ENCODE results near the gene KSR2.

Gene KSR2

DNA sequence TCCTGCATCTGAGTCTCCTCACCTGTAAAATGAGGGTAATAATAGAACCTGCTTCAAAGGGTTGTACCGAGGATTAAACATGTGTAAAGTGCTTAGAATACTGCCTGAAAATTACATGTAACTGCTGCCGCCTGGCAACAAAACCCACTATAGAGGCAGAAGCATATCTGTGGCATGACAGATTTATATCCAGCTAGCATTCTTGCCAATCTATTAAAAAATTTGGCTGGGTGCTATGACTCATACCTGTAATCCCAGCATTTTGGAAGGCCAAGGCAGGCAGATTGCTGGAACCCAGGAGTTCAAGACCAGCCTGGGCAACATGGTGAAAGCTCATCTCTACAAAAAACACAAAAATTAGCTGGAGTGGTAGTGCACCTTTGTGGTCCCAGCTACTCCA is 16.4 kb upstream of the KSR2 start:
- DNase-seq = no peak
- TF ChIP-seq POLR2A (IDR thresholded peaks at IDR 0.05; ENCODE audit: low read length) (no peak), GATA1 (IDR thresholded peaks at IDR 0.05; ENCODE audit: low read depth, low read length) (no peak)

DNA sequence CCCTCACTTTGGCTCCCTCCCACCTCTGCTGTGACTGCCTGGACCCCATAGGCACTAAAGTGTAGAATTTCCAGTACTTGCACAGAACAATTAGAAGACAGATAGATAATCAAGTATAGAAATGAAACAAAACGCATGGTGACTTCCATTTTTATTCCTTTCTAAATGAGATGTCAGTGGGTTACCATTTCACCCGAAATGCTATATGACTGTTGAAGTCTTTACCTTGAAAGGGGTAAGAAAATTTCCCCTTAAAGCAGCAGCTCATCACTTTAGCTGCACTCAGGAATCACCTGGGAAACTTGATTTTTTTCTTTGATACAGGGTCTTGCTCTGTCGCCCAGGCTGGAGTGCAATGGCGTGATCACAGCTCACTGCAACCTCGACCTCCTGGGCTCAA is 12.5 kb upstream of the KSR2 start:
- no peak for DNase-seq
- TF ChIP-seq POLR2A (IDR thresholded peaks at IDR 0.05; ENCODE audit: low read length) (no peak), GATA1 (IDR thresholded peaks at IDR 0.05; ENCODE audit: low read depth, low read length) (no peak)

DNA sequence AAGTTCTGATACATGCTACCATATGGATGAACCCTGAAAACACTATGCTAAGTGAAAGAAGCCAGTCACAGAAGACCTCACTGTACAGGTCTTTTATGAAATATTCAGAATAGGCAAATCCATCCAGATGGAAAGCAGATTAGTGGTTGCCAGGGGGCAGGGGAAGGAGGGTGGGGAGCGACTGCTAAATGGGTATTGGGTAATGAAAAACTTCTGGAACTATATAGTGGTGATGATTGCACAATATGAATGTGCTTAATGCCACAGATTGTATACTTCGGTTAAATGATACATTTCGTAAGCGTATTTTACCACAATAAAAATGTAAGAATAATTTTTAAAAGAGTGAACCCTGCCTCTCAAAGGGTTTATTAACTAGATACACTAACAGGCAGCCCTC is 11.8 kb upstream of the KSR2 start:
- DNase-seq = no peak
- TF ChIP-seq POLR2A (IDR thresholded peaks at IDR 0.05; ENCODE audit: low read length) = no peak
- TF ChIP-seq GATA1 (IDR thresholded peaks at IDR 0.05; ENCODE audit: low read depth, low read length) = no peak

DNA sequence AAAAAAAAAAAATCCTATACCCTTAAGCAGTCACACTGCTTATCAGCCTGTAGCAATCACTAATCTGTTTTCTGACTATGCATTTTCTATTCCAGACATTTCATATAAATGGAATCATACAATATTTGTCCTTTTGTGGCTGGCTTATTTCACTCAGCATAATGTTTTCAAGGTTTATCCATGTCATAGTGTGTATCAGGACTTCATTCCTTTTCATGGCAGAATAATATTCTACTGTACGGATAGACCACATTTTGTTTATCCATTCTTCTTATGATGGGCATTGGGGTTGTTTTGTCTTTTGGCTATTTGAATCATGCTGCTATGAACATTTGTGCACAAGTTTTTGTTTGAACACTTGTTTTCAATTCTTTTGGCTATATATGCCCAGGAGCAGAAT is 8.6 kb upstream of the KSR2 start:
- TF ChIP-seq GATA1 (IDR thresholded peaks at IDR 0.05; ENCODE audit: low read depth, low read length) (no peak), POLR2A (IDR thresholded peaks at IDR 0.05; ENCODE audit: low read length) (no peak)

DNA sequence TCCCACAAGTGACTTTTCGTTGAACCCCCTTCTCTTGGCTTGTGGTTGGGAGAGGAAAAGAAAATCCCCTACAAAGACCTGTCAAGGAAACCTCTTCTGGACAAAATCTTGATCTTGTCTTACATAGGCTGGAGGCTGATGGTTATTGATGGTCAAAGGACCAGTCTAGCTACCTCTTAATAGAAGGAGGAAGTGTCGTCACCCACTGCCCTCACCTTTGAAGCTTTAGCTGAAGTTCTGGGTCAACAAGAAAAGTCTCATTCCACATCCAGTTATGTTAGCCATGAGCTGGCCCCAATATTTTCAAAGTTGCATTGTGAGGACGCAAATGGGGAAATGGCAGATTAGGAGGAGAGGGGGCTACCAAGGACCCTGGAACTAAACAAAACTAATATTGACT is 6.2 kb upstream of the KSR2 start:
- no peak for DNase-seq
- no peak for TF ChIP-seq POLR2A (IDR thresholded peaks at IDR 0.05; ENCODE audit: low read length)
- TF ChIP-seq GATA1 (IDR thresholded peaks at IDR 0.05; ENCODE audit: low read depth, low read length) = no peak

More for the DNA sequence above, 8.6 kb upstream of the KSR2 start:
- DNase-seq = no peak

DNA sequence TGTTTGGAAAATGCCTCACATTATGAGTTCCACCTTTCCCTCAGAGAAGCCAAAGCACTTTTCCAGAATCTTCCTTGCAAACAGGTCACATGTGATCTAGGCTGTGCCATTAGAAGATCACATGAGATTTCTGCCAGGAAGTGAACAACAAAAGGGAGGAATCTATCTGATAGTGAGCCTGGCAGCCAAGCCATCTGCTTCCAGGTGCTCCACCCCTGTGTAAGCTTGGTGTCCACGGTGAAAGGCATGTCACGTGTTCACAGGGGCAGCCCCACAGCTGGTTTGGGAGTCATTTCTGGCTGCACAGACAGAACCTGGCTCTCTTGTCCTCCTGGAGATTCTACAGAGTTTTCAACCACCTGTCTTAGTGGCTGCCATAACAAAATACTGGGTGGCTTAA is 3.5 kb upstream of the KSR2 start:
- TF ChIP-seq POLR2A (IDR thresholded peaks at IDR 0.05; ENCODE audit: low read length) = no peak
- TF ChIP-seq GATA1 (IDR thresholded peaks at IDR 0.05; ENCODE audit: low read depth, low read length) = no peak
- no peak for DNase-seq

DNA sequence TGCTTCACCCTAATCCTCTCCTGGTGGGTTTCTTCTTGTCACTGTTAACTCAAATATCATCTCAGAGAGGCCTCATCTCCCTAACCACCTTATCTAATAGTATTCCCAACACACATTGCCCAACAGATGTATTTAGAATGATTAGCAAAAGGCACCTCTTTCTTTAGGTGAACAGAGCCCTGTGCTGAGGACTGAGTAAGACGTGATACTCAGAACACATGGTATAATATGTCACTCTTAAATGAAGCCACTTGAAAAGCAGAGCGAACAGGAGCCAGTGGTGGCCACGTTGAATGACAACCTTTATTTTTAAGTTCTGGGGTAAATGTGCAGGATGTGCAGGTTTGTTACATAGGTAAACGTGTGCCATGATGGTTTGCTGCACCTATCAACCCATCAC is 1.5 kb upstream of the KSR2 start:
- DNase-seq = no peak
- TF ChIP-seq POLR2A (IDR thresholded peaks at IDR 0.05; ENCODE audit: low read length) = no peak
- no peak for TF ChIP-seq GATA1 (IDR thresholded peaks at IDR 0.05; ENCODE audit: low read depth, low read length)

DNA sequence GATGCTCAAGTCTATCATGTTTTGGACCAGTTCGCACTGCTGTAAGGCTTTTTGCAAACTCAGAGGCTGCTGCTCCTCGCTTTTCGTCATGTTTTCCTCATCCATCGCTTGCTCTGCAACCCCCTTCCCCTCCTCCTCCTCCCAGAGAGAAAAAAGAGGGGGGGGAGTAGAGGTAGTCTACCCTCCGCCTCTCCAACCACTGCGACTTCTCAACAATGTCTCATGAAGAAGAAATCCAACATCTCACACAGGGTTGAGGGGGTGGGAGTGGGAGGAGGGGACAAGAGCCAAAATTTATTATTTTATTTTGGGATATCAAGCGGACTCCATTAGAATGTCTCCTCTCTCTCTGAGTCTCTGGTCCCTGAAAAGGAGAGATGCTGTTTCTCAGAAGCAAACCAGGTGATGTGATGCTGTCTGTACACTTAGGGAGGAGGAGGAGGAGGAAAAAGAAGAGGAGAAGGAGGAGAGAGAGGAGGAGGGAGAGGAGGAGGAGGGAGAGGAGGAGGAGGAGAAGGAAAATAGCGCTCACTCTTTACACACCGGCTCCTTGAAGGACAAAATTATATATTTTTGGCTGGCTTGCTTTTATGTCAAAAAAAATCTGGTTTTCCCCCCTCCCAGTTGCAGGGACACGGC is 520 bp downstream of the KSR2 start:
- no peak for DNase-seq
- TF ChIP-seq GATA1 (IDR thresholded peaks at IDR 0.05; ENCODE audit: low read depth, low read length) (no peak), POLR2A (IDR thresholded peaks at IDR 0.05; ENCODE audit: low read length) (no peak)

DNA sequence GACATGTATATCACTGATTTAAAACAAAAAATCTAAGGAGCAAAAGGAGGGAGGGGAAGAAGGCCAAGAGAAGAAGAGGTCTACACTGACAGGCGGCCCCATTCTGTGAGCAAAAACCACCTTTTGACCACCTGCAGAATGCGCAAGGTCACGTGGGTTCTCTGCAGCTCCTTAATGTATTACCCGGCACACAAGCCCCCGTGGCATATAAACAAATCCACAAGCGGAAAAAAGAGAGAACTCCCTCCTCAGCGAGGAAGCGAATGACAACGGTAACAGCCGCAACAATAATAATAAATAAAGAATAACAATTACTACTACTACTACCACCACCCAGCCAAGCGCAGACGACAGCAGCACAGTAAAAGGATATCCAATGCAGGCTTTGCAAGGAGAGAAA is 1.3 kb downstream of the KSR2 start:
- TF ChIP-seq GATA1 (IDR thresholded peaks at IDR 0.05; ENCODE audit: low read depth, low read length) (no peak), POLR2A (IDR thresholded peaks at IDR 0.05; ENCODE audit: low read length) (no peak)
- DNase-seq = no peak

DNA sequence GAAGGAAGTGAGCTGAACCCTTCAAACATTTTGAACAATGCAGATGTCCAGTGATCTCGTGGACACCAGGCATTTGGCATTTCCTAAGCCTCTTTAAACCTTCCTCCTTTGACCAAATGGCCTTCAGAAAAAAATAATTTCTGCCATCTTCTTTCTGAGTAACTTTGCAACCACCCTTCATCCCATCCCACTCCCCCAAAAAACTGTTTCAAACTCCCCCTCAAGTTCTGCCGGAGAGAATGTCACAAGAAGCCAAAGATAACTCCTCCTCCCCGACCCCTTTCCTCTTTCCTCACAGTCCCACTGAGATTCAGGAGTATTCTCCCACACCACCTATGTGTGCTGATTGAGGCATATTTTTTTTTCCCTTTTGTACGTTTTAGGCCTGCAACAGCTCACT is 1.7 kb downstream of the KSR2 start:
- DNase-seq = no peak
- TF ChIP-seq GATA1 (IDR thresholded peaks at IDR 0.05; ENCODE audit: low read depth, low read length) = no peak

DNA sequence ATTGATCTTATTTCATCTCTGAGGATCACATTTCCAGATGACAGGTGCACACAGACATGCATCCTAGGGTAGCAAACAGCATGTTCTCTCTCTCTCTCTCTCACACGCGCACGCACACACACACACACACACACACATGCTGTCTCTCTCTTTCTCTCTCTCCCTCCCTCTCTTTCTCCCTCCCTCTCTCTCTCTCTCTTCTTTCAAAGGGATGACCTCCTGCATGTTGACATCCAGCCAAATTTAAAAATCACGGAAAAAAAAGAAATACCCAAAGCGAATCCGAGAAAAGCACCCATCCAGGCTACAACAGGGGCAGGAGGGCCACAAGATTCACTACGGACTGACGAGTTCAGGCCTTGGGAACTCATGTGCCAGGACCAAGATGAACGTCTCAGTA is 2.3 kb downstream of the KSR2 start:
- TF ChIP-seq POLR2A (IDR thresholded peaks at IDR 0.05; ENCODE audit: low read length) (no peak), GATA1 (IDR thresholded peaks at IDR 0.05; ENCODE audit: low read depth, low read length) (no peak)
- no peak for DNase-seq

DNA sequence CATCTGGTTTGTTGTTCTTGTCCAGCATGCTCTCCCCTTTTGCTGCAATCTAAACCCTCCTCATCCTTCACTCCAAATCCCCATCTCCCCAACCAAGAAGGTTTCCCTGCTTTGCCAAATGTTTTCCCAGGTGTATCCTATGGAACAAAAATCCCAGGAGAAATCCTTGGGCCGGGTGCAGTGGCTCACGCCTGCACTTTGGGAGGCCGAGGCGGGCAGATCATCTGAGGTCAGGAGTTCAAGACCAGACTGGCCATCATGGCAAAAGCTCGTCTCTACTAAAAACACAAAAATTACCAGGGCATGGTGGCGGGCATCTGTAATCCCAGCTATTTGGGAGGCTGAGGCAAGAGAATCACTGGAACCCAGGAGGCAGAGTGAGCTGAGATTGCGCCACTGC is 5.0 kb downstream of the KSR2 start:
- DNase-seq = no peak
- TF ChIP-seq POLR2A (IDR thresholded peaks at IDR 0.05; ENCODE audit: low read length) (no peak), GATA1 (IDR thresholded peaks at IDR 0.05; ENCODE audit: low read depth, low read length) (no peak)

DNA sequence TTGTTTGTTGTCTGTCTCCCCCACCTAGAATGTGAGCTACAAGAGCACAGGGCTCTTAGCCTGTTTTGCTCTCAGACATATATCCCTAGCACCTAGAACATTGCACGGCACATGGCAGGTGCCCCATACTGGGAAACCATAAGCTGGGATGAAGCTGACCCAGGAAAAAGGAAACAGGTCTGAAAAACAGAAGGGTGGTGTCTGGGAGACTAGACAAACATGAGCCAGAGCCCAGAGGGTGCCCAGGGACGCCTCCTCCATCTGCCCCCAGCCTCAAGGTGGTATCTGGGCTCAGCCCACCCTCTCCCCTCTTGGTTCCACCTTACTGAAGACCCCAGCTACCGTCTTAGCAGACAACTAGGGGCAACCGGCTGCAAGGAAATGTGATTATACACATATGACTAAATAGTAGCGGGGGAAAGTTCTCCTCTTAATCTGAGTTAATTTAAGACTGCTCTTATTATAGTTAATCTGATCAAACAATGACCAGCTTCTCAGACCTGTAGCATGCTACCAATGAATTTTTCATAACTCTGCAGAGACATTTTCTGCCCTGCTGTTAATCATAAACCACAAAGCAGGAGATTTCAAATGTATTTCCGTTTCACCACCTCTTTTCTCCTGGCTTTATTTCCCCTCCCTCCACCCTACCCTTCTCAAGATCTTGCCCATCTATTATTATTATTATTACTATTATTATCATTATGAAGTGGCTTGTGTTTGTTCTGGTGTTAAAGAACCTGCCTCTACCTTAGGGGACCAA is 31.9 kb downstream of the KSR2 start:
- no peak for DNase-seq
- TF ChIP-seq POLR2A (IDR thresholded peaks at IDR 0.05; ENCODE audit: low read length) = no peak
- TF ChIP-seq GATA1 (IDR thresholded peaks at IDR 0.05; ENCODE audit: low read depth, low read length) = no peak

DNA sequence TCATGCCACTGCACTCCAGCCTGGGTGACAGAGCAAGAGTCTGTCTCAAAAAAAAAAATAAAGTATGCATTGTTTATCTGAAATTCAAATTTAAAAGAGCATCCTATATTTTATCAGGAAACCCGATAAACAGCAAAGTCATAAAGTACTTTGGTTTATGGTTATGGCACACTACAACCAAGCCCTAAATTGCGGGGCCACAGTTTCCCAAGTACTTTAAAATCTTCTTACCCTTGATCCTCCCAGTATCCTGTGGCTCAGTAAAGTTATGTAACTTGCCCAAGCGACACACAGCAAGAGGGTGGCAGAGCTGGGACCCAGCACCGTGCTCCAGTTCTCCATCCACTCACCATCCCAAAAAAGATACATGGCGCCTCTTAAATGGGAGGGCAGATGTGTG is 35.2 kb downstream of the KSR2 start:
- no peak for TF ChIP-seq GATA1 (IDR thresholded peaks at IDR 0.05; ENCODE audit: low read depth, low read length)
- TF ChIP-seq POLR2A (IDR thresholded peaks at IDR 0.05; ENCODE audit: low read length) = no peak
- DNase-seq = no peak

DNA sequence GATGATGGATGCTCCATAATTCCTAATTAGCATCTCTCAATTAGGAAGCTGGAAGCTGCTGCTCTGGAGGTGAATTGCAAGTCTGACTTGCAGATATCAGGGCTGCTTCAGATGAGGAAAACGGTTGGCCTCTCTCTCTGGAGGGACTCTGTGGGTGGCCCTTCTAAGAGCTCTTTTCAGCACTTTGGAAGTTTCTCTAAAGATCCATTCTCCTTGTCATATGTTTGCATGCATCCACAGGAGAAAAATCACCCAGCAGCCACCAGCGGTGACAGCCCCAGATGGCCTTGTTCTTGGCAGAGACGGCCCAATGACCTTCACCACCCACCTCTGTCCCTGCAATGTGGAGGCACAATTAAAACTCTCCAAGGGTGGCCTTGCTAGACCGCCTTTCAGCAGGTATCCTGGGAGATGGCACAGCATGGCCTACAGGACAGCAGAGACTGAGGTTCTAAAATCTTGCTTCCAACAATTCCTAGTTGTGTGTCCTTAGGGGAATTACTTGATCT is 42.3 kb downstream of the KSR2 start:
- no peak for DNase-seq
- no peak for TF ChIP-seq POLR2A (IDR thresholded peaks at IDR 0.05; ENCODE audit: low read length)
- TF ChIP-seq GATA1 (IDR thresholded peaks at IDR 0.05; ENCODE audit: low read depth, low read length) = no peak

Measured in erythroblast (primary cell).